HepG2 (cell line): ENCODE data around the gene CDIP1. TPM values are rescaled to one million over a fixed set of nuclear protein-coding genes. Genes with fewer than 3 reads are reported as not detected.
A peak's percentile ranks its signal among the peaks of the same experiment; 100 is the strongest.

ENCODE experiments used
- ATF7 ChIP-seq, 2 experiments: fragments of 450-650 bp in 1 of 2; sonication (generic) in 1 of 2; formaldehyde crosslinking in 1 of 2; IDR thresholded peaks; 2 replicates each; pipeline versions ENCODE4 v1.4.0 to v1.6.1; 2016 to 2020; ENCODE audit warnings: antibody characterized with exemption in 1 of 2, mild to moderate bottlenecking in 1 of 2, missing genetic modification reagents in 1 of 2
- DPF2 ChIP-seq: sonication (generic); formaldehyde crosslinking; IDR thresholded peaks from 2 replicates; pipeline ENCODE4 v1.4.0; 2020; ENCODE audit warnings: mild to moderate bottlenecking, low read depth, missing genetic modification reagents, borderline replicate concordance
- E2F1 ChIP-seq: sonication (generic); formaldehyde crosslinking; IDR thresholded peaks from 2 replicates; pipeline ENCODE4 v1.5.0; 2020; ENCODE audit warnings: missing genetic modification reagents
- ESRRA ChIP-seq: sonication (generic); formaldehyde crosslinking; IDR thresholded peaks from 2 replicates; pipeline ENCODE4 v1.5.1; 2020; ENCODE audit warnings: mild to moderate bottlenecking, low read depth, missing genetic modification reagents
- FOXP4 ChIP-seq: sonication (generic); formaldehyde crosslinking; IDR thresholded peaks from 2 replicates; pipeline ENCODE4 v1.4.0; 2020; ENCODE audit warnings: missing genetic modification reagents
- MBD4 ChIP-seq: IDR thresholded peaks from 2 replicates; pipeline ENCODE4 v1.6.1; 2012; ENCODE audit warnings: low read length, inconsistent platforms, borderline replicate concordance
- NAIF1 ChIP-seq: sonication (generic); formaldehyde crosslinking; IDR thresholded peaks from 2 replicates; pipeline ENCODE4 v1.5.0; 2020; ENCODE audit warnings: mild to moderate bottlenecking, missing genetic modification reagents, borderline replicate concordance
- NFRKB ChIP-seq: fragments of 450-650 bp; IDR thresholded peaks from 2 replicates; pipeline ENCODE4 v1.6.1; 2017
- TRAFD1 ChIP-seq: sonication (generic); formaldehyde crosslinking; IDR thresholded peaks from 2 replicates; pipeline ENCODE4 v1.5.1; 2020; ENCODE audit warnings: missing genetic modification reagents, mild to moderate bottlenecking, borderline replicate concordance
- ZFP41 ChIP-seq: sonication (generic); formaldehyde crosslinking; IDR thresholded peaks from 2 replicates; pipeline ENCODE4 v1.4.0; 2020; ENCODE audit warnings: mild to moderate bottlenecking, missing genetic modification reagents, borderline replicate concordance
- ZNF329 ChIP-seq: sonication (generic); formaldehyde crosslinking; IDR thresholded peaks from 2 replicates; pipeline ENCODE4 v1.9.0; 2021; ENCODE audit warnings: low read depth, mild to moderate bottlenecking, missing genetic modification reagents
- ZNF383 ChIP-seq: sonication (generic); formaldehyde crosslinking; IDR thresholded peaks from 2 replicates; pipeline ENCODE4 v1.4.0; 2020; ENCODE audit warnings: missing genetic modification reagents, mild to moderate bottlenecking, borderline replicate concordance
- ZNF557 ChIP-seq: sonication (generic); formaldehyde crosslinking; IDR thresholded peaks from 2 replicates; pipeline ENCODE4 v1.4.0; 2020; ENCODE audit warnings: missing genetic modification reagents
- ZNF609 ChIP-seq: sonication (generic); formaldehyde crosslinking; IDR thresholded peaks from 2 replicates; pipeline ENCODE4 v1.4.0; 2020; ENCODE audit warnings: mild to moderate bottlenecking, missing genetic modification reagents, borderline replicate concordance
- ZNF749 ChIP-seq: sonication (generic); formaldehyde crosslinking; IDR thresholded peaks from 2 replicates; pipeline ENCODE4 v1.8.0; 2022; ENCODE audit warnings: mild to moderate bottlenecking, missing genetic modification reagents, moderate library complexity, borderline replicate concordance
- ZSCAN5A ChIP-seq: sonication (generic); formaldehyde crosslinking; IDR thresholded peaks from 2 replicates; pipeline ENCODE4 v1.8.0; 2022; ENCODE audit warnings: mild to moderate bottlenecking, missing genetic modification reagents, borderline replicate concordance
- polyA plus RNA-seq, 8 experiments: library from polyadenylated mRNA; depleted of rRNA in 3 of 8; stranded (reverse) in 7 of 8; unstranded in 1 of 8; fragments of >200 nt; fragmentation: Illumina TruSeq in 4 of 8; extraction: Trizol in 4 of 8; gene quantifications; 2 replicates each; pipeline versions ENCODE4 v1.2.1 to v1.2.3, GENCODE V29; 2011 to 2016; ENCODE audit warnings: low read depth in 4 of 8, missing spikeins in 1 of 8, mixed read lengths in 1 of 8; ENCODE audit not compliant: insufficient read depth in 1 of 8
- total RNA-seq, 5 experiments: library from RNA; depleted of rRNA; stranded (reverse); fragments of >200 nt; fragmentation: Illumina TruSeq; extraction: Trizol; gene quantifications; 2 replicates each; pipeline ENCODE4 v1.2.3, GENCODE V29; 2016; ENCODE audit warnings: low read depth in 1 of 5

Gene CDIP1
- total and polyA plus RNA-seq, 2 of the 13 experiments (the other 11 are each of a cell fraction or from before 2014, with no cell fraction given), result 31.2 to 56.7 TPM

GRCh38 chr16:4461250-4462085 lies 77.1 kb downstream of the CDIP1 start (continued):
- peak; percentile 91 for TF ChIP-seq FOXP4 (CRISPR knock-in tag)
- no peak for TF ChIP-seq NAIF1
- TF ChIP-seq ZNF749 (CRISPR knock-in tag), result peak; percentile 44; the same call in 1 of the 2 replicates
- TF ChIP-seq ZNF557 (CRISPR knock-in tag), result no peak
- TF ChIP-seq ZFP41, result no peak
- TF ChIP-seq NFRKB, result no peak
- TF ChIP-seq ATF7 (IDR thresholded peaks at IDR 0.05), result peak; percentile 82
- TF ChIP-seq ATF7 (CRISPR knock-in tag; IDR thresholded peaks at IDR 0.05), result peak; percentile 52; the same call in 1 of the 2 replicates
- TF ChIP-seq ESRRA (CRISPR knock-in tag), result peak; percentile 90
- 0 out of 2 replicates have a peak, but pooled peaks have one; percentile 68 for TF ChIP-seq ZNF383 (CRISPR knock-in tag)
- TF ChIP-seq ZSCAN5A (CRISPR knock-in tag), result no peak; the same call in 1 of the 2 replicates
- no peak for TF ChIP-seq E2F1
- TF ChIP-seq DPF2 (CRISPR knock-in tag), result peak; percentile 65; the same call in 1 of the 2 replicates
- no peak for TF ChIP-seq TRAFD1 (CRISPR knock-in tag)
- TF ChIP-seq MBD4, result no peak
- TF ChIP-seq ZNF329 (CRISPR knock-in tag), result no peak; the same call in 1 of the 2 replicates
- peak; percentile 79 for TF ChIP-seq ZNF609 (CRISPR knock-in tag)
